ENCODE data around the gene BARX1.

GRCh38 chr9:93902051-93902779, 52.9 kb downstream of the BARX1 start:
- no peak for TF ChIP-seq CTCF (IDR thresholded peaks at IDR 0.05)
- TF ChIP-seq POLR2A (IDR thresholded peaks at IDR 0.05) = no peak
